Endothelial cell of hepatic sinusoid (primary cell): ENCODE data around the gene ACACA.
"Not testable (repeated sequence)": the region's sequence is repeated elsewhere in the genome, so short reads cannot be mapped to it uniquely, and the experiment has no call there.

ENCODE experiments used
- in situ Hi-C: cut with HindIII; loops from 2 replicates; pipeline ENCODE4 v1.10.0; 2017; ENCODE audit warnings: low sequenced_read_pairs

ACACA gene

DNA sequence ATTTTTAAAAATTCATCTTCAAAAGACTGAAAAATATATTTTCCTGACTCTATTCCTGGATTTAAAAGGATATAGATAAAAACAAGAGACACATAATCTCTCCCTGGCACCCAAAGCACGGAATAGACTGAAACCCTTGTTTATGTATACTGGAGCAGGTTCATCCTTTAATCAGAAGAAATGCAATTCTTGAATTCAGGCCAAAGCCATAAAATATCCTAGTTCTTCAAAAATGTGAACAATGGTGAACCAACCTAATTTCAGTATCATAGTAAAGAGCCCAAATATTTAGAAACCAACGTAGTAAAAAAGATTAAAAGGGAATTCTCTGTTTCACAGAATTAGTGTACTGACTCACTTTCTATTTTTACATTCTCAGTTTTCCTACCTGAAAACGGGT is 219.4 kb downstream of the ACACA start:
- in situ Hi-C loops: no loop called here

DNA sequence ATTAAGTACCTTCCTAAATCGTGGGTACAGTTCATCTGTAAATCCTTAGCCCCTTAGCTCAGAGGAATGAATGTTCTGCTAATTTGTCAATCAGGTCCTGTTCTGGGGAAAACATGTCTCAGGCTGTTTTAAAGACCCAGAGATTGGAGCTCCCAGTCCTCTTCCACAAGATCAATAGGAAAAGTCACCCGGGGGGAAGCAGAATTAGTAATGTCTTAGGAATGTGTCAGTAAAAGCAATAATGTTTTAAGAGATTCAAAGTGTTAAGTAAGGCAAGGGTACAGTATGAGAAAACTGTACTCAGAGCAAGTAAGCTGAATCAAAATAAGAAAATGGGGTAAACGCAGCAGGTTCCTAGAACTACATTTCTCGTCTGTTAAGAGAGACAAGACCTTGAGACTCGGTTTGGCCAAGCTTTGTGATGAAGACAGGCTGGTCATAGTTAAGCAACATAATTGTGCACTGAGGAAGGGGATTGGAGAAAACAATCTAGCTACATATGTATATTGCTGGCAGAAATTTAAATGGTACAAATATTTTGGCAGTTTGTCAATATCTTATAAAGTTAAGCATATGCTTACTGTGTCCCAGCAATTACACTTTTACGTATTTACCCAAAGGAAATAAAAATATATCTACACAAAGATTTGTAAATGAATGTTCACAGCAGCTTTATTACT is 223.7 kb downstream of the ACACA start:
- in situ Hi-C loops: no loop called here

DNA sequence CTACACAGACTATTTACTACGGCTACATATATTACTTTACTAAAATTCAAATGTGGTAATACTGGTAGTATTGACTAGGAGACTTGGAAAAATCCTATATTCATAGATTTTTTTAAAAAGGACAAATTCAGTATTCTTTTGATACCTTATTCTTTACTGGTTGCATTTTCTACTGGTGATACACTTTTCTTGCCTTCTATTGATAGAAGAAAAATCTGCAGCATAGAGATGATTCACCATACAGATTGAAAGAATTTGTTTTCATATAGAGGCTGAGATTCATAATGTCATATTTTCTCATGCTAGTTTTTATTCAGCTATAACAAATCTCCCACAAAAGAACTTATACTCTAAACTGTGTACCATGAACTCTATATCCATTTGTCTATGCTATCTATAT is 226.3 kb downstream of the ACACA start:
- in situ Hi-C loops: no loop called here

DNA sequence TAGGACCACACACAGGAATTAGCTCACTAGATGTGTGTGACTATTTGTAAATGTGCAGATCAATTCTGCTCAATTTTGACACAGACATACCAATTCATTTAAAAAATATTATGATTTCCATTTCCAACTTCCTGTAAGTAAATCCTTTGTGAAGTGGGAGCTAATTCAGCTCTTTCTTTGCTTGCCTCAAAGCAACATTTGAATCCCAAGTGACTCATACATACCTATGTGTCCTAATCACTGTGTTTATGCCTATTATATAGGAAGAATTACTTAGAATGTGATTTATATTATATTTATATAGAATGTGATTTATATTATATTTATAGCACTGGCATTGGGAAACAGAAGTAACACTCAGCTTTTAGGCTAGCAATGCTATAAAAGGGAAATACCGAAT is 226.7 kb downstream of the ACACA start:
- in situ Hi-C loops: no loop called here

DNA sequence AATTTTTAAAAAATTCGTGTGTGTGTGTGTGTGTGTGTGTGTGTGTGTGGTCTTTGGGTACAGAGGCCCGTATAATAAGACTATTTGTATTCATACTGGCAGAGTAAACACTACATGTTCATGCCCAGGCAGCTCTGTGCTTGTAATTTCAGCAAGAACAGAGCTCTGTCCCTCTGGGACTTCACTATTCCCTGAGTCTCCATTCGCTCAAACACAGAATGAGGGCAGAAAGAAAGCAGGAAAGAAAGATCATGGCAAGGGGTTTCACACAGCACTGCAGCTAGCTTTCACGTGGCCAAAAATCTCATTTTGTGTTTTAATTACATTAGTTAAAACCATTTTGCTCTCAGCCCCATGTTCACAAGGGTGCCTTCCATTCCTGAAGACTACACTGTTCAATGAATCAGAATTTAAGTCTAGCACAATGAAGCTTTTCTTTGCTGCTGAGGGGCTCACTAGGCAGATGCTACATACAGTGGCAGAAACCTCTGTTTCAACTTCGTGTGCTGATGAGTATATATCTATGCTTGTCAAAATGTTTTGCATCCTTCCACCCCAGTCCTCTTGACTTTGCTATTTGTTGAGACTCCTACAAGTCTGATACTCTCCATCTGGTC is 229.3 kb downstream of the ACACA start:
- in situ Hi-C loops: no loop called here

DNA sequence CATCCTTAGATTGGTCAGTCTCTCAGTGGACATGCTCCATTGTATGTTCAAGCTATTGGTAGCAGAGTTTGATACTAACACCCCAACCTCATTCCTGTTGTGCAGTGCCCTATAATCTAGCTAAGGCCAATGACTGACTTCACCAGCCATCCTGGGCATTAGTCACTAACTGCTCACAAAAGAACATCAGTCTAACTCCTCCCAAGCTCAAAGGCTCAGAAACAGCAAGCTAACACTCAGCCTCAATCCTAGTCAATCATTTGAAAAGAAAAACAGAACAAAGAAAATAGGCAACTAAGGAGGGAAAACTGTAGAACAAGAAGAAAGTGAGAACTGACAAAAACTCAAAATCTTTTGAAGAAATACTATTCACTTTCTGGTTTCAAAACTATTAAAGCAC is 229.9 kb downstream of the ACACA start:
- in situ Hi-C loops: no loop called here

DNA sequence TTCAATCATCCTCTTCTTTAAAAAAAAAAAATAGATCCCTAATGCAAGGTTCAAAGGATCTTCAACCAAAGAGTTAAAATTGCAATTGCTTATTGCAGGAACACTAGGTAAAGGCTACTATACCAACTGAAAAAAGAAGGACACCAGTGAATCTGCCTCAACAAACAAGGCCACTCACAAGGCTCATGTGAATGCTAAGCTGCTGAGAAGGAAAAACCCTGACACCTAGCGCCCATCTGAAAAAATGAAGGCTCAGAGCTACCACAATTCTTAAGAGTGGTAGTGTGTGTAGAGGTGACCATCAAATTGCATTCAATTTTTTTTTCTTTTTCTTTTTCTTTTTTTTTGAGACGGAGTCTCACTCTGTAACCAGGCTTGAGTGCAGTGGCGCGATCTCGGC is 232.4 kb downstream of the ACACA start:
- in situ Hi-C loops: no loop called here

DNA sequence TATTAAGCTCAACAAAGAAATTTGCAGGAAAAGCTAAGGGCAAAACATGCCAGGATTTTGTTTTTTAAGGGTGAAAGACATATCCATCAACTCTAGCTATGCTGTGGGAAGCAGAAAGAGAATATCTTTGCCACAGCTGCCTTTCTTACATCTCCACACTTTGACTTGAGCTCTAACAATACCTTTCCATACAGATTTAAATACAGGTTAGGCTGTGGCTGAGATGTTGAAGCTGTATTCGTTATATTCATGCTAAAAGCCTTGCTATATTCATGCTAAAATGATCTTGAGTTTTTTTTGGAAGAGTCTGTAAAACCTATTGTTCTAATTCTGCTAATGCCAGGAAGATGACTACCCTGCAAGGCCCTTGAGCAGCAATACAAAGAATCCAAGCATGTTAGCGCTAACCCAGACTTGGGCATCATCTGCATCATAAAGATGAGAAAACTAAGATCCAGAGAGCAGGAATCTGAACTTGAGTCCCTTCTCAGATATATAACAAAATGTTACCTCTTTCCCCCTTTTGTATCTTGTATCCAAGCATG is 235.7 kb downstream of the ACACA start:
- in situ Hi-C loops: no loop called here

DNA sequence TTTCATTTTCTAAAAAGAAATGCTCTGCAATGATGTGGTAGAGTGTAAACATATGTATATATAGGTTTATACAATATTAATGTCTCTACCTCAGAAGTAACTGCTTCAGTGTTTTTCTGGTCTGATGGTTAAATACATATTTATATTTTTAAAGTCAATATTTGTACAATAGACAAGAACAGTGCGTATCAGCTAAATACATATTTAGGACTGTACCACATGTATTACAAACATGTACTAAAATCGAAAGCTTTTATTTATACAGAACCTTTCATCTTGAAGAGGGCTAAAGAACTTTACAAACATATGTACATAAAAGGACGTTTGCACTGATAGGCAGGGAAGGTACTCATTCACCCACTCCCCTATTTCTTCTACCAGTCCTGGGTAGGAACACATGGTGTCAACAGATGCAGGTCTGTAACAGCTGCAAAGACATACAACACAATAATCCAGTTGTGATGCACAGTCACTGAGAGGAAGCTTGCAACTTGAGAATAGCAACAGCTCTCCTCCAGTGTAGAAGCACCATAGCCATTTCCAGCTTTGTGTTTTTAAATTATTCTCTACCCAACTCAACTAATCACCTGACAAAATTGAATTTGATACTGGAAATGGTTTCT is 237.8 kb downstream of the ACACA start:
- in situ Hi-C loops: loop anchor here (5.0 kb wide), 1 partner anchor 63 kb away; no protein-coding TSS in a partner anchor

DNA sequence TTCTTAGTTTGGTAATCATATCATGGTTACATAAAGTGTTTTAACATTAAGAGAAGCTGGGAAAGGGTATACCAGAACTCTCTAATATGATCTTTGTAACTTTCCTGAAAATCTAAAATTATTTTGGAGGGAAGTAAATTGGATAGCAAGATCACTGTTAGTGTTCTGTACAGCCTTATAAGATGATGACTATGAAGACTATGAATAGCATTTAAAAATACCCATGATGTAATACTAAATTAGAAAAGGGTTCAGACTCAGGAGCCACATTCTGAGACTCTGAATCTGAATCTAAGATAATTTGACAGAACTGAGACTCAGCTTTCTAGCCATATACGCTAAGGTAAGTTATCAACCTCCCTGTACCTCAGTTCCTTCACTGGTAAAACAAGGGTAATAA is 238.9 kb downstream of the ACACA start:
- in situ Hi-C loops: loop anchor here (5.0 kb wide), 1 partner anchor 65 kb away; no protein-coding TSS in a partner anchor

DNA sequence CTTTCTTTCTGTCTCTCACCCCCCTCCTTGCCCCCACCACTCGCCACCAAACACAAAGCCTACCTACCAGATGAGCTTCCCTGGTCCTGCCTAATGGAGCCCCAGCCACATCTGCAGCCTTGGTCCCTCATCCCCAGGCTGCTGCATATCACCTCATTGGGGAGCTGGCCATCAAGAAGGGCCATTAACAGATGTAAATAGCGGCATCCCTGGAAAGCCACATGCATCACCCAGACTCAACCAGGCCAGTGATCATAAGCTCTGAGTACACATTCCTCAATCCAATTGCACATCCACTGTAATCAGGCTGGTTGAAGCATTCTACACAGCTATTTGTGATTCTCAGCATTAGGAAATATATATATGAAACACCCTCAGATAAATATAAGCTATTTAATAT is 242.6 kb downstream of the ACACA start:
- in situ Hi-C loops: no loop called here

DNA sequence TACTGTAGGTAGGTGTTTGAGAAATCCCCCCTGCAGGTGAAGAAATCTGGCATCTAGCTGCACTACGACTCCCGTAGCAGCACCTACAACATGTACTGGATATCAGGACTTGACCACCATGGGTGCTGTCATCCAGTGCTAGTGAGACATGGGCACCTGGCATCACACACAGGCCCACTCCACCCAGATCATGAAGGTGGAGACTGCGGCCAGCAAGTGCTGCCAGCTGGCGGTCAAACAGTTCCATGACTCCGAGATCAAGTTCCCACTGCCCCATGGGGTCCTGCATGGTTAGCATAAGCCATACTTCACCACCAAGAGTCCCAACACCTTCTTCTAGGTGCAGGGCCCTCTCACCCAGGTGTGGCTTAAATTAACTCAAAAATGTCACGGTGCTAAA is 243.8 kb downstream of the ACACA start:
- in situ Hi-C loops: no loop called here

DNA sequence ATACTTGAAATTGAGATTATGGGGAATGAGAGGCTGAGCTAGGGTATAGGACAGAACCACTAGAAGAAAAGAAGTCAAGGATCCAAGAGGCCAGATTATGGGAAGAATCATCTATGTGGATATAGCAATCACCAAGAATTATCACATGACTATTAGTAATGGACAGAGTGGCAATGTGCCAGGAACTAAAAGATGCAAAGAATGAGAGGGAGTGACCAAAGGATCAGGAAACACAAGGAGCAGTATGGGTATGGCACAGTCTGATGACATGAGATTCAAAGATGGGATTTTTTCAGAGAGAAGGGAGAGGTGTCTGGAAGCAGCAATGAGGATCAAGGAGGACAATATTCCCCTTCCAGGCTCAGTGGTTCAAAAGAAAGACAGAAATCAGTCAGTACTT is 245.7 kb downstream of the ACACA start:
- in situ Hi-C loops: no loop called here

DNA sequence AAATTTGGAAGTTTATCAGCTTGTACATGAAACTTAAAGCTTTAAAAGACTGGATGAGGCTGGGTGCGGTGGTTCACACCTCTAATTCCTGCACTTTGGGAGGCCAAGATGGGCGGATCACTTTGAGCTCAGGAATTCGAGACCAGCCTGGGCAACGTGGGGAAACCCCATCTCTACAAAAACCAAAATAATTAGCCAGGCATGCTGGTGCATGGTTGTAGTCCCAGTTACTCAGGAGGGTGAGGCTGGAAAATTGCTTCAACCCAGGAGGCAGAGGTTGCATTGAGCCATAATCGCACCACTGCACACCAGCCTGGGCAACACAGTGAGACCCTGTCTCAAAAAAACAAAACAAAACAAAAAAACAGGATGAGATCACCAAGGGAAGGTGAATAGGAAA is 248.3 kb downstream of the ACACA start:
- in situ Hi-C loops: no loop called here

DNA sequence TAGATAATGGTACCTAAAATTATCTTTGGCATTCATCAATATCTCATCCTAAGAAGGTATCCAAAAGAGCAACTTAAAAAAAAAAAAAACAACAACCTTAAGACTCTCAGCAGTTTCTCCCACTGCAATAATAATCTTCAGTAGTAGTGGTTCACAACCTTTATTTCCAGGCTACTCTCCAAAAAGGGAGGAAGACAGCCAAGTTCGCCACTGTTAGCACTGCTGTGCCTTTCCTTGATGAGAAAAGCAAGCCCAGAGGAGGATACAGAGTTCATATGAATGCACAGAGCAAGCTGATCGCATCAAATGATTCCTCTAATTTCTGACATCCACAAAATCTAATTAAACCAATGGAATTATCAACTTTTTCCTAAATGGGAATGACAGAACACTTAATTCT is 258.5 kb downstream of the ACACA start:
- in situ Hi-C loops: no loop called here

DNA sequence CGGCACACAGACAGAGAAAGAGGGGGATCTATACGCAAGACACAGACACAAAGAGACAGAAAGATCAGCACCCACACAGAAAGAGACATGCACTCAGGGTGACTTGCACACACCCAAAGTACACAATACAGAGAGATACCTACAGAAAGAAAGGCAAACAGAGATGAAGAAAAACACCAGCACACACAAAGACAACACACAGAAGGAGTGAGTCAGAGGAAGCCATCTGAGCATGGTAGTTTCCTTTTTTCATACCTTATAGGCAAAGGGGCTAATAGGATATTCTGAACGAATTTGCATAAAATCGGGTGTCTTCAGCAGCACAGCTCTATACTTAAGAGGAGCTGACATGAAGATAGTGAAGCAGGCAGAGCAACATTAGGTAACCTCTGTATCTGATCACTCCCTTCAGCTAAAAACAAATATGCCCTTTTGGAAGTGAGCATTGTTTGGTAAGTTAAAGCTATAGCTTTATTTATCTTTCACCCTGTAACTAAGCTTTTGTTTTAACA is 259.3 kb downstream of the ACACA start:
- in situ Hi-C loops: no loop called here

DNA sequence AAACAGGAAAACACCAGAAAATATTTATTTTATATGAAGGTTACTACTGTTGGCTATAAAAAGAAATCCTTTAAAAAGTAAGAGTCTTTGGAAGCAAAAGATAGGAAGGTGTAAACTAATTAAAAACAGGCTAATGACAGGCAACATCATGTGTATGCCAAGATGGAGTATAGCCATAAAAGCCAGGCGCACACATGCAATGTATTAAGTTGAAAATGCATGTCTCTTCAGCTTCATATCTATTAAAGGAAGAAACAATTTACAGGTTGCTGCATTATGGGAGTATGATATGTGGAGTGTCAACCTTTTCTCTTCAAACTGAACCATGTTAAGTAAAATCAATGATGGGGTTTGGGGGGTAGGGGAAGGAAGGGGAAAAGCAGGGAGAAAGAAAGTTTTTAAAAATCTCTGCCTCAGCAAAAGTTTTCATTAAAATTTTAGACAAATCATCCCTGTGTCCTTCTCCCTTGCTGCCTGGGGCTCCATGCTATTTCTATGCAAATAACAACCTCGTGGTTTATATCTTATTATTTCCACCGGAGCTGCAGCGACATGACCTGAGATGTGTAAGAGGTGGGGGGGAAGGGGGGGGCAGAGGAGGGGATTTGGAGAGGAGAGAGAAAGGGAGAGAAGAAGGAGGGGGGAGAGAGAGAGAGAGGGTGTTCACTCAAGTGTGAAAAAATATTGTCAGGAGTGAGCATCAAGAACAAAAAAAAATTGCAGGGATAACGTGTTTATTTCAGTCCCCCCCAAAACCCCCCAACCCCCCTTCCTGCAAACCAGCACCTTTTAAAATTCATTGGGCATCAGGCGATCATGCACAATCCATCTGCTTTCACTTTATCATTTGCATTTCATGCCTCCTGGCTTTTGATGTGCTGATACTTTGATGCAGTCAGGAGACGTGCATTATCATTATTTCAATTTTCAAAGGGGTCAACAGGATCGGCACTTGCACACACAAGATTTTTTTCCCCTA is 260.3 kb downstream of the ACACA start:
- in situ Hi-C loops: no loop called here

DNA sequence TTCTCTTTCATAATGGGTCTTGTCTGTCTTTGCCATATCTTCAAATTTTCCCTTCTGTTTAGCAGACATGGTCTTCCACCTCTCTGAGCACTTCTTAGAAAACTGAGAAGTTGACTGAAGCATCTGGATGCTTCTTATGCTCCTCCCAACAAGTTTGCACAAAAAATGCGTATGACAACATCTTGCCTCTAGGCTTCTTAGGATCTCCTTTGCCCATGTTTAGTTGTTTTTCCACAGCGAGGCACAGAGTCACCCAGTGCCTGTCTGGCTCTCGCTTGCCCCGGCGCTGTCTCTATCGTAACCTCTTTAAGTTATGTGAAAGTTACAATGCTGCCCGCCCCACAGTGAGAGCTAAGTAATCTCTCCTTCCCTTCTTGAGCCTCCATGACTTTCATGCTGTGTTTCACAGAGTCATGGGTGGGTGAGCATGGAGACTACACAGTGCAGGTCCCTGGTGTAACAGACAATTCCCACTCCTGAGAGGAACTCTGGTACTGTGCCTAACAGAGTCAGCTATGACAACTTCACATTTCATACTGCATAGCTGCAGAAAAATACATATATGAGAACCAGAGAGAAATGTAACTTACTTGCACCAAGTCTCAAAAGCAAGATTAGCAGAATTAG is 262.4 kb downstream of the ACACA start:
- in situ Hi-C loops: no loop called here

DNA sequence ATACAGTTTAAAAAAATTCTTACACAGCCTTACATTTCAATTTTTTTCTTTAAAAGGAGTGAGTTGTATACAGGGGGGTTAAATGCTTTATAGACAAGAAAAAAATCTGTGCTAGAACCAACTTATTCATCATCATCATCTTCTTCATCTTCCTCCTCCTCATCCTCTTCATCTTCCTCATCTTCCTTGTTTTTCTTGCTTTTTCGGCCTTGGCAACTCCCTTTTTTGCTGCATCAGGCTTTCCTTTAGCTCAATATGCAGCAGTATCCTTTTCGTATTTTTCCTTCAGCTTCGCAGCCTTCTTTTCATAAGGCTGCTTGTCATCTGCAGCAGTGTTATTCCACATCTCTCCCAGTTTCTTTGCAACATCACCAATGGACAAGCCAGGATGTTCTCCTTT is 263.1 kb downstream of the ACACA start:
- in situ Hi-C loops: not testable (repeated sequence)

DNA sequence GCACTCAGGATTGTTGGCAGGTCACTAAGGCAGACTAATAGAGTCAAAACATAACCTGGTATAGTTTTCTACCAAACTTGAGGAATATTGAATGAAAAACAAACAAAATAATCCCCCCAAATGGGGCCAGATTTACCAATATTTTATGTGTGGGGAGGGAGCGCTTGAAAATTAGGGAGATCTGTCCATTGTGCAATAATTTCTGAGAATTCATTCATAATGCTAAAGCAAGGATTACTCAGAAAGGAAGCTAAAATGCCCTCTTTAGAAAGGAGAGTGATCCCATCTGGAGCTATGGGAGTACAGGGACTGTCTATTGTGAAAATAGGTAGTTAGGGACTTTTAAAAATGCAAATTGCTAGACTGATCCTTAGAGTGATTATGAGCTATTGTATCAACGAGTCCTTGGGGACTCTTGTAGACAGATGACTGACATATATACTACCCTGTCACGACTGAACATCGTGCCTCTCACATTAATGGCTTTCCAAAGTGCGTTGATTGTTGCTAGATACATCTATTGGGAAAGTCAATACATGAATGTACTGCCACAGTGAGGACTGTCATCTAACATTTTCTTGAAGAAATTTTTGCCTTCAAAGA is 264.2 kb downstream of the ACACA start:
- in situ Hi-C loops: no loop called here
